ENCODE data around the gene MYO1G. TPM values are rescaled to one million over a fixed set of nuclear protein-coding genes. Genes with fewer than 3 reads are reported as not detected.

Gene MYO1G
- total RNA-seq (2022; extraction: Qiagen RNA extraction), result 0.17 to 0.29 TPM (median 0.21 TPM) in 5 replicates

DNA sequence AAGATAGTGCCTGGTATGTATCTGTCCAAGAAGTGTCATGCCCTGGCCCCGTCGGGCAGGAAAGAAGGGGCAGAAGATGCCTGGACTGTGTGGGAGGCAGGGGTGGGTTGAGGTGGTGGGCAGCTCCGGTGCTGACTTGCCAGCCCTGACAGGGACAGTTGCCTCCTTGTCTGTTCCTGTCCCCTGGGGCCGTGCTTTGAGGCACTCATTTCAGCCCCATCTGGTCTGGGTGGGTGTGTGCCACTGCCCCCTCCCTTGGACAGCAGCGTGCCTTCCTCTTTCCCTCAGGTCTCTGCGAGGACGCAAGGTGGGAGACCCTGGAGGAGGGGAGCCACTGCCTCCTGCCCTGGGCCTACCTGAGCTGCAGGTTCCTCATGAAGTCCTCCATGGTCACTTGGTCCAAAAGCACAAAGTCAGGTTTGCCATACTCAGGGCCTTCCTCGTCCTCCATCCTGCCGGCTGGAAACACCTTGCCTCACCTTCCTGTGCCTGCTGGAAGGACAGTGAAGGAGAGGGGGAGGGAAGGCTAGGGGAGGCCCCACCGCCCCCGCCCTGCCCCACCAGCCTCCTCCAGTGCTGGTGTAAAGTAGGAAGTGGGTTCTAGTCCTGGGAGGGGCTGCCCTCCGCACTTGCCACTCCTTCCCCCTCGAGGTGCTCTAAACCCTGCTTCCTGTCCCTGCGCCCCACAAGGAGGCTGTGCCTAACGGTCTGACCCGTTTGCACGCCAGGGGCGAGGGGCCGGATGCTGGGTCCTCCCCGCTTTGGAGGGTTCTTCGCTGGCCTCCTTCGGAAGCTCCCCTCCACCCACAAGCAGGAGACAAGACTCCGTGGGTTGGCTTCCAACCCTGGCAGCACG, at the start of gene MYO1G:
Gene MYO1G (minus strand): TSS at position 505 of the 856 bp plus-strand sequence. CDS start 54 bp downstream, at position 451.

DNA sequence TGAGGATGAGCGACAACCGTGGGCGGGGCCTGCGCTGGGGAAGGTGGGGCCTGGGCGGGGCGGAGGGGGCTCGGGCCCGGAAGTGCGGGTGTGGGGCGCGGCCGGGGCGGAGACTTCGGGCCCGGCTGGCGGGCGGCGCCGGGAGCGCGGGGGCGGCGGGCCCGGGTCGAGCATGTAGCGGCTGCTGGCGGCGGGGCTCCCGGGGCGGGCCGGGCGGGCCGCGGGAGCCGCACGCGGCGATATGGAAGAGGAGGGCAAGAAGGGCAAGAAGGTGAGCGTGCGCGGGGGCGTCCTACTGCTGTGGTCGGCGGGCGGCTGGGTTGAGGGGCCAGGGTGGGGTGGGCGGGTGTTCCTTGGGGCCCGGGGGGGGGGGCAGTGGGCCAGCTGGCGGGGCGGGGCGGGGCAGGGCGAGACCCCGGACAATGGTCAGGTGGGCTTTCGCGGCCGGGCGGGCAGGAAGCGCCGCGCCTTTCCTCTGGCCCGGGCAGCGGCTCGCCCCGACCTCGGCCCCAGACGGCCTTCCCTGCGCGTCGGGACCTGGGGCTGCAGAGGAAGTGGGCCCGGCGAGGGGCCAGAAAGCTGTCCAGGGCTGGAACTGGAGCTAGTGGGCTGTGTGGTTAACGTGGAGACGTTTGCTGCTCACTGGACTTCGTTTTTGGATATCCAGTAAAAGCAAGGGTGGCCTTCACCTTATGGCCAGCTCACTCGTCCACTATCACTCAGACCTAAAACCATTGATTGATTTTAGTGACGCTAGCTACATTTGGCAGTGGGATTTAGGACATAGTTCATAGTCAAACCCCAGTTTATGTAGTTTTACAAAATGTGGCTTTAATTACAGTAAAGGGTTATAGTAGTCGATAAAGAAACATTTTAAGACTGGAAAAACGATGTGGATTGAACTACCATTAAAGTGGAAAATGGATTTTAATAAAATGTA, 21.5 kb upstream of the MYO1G start, which contains the start of gene CCM2:
Gene CCM2 (plus strand): TSS at position 109 of the 940 bp plus-strand sequence. CDS start 133 bp downstream, at position 242.

Other genes starting within 250 kb of the MYO1G start
- gene ZMIZ2, start 230.2 kb downstream of the MYO1G start, total RNA-seq (2022; extraction: Qiagen RNA extraction), result 22.1 to 32.6 TPM (median 31.1 TPM) in 5 replicates
- 5,070 to 6,304 TPM (median 5,111 TPM) in 5 replicates for gene PPIA, start 182.3 kb downstream of the MYO1G start, total RNA-seq (2022; extraction: Qiagen RNA extraction)
- 206 to 263 TPM (median 253 TPM) in 5 replicates for gene H2AZ2, start 130.9 kb downstream of the MYO1G start, total RNA-seq (2022; extraction: Qiagen RNA extraction)
- 11.7 to 13.0 TPM (median 12.8 TPM) in 5 replicates for gene PURB, start 93.5 kb downstream of the MYO1G start, total RNA-seq (2022; extraction: Qiagen RNA extraction)
- gene CCM2, start 21.2 kb upstream of the MYO1G start, total RNA-seq (2022; extraction: Qiagen RNA extraction), result 38.8 to 52.7 TPM (median 49.9 TPM) in 5 replicates
- gene NACAD, start 110.0 kb upstream of the MYO1G start, total RNA-seq (2022; extraction: Qiagen RNA extraction), result 0.20 to 0.50 TPM (median 0.32 TPM) in 5 replicates
- gene TBRG4, start 132.7 kb upstream of the MYO1G start, total RNA-seq (2022; extraction: Qiagen RNA extraction), result 103 to 127 TPM (median 111 TPM) in 5 replicates
- not detected in 5 replicates for gene RAMP3, start 178.8 kb upstream of the MYO1G start, total RNA-seq (2022; extraction: Qiagen RNA extraction)